CD14-positive monocyte (primary cell): ENCODE data around the gene PRSS27. TPM values are rescaled to one million over a fixed set of nuclear protein-coding genes. Genes with fewer than 3 reads are reported as not detected.

Experiments
- DNase-seq, 3 donors: peaks; one replicate each; pipeline ENCODE4 v3.0.0-alpha.2; 2011 to 2022
- H2AFZ ChIP-seq: 2 replicates; pipeline ENCODE4 v1.6.0; 2012; ENCODE audit warnings: mild to moderate bottlenecking, low read depth, low read length, inconsistent platforms; ENCODE audit not compliant: insufficient read depth, poor library complexity, severe bottlenecking
- H3K27ac ChIP-seq, 2 donors: 1 replicate in 1 of 2; 2 replicates in 1 of 2; pipeline ENCODE4 v1.5.1; 2012 to 2013; ENCODE audit warnings: low read length in 2 of 2, control low read depth in 1 of 2, inconsistent platforms in 1 of 2, low read depth in 1 of 2, mild to moderate bottlenecking in 1 of 2
- H3K27me3 ChIP-seq, 2 donors: one replicate each; pipeline versions ENCODE4 v1.6.0 to v1.6.1; 2011 to 2013; ENCODE audit warnings: low read length in 2 of 2; ENCODE audit not compliant: control insufficient read depth in 2 of 2, insufficient read depth in 2 of 2
- H3K36me3 ChIP-seq, 2 donors: replicated peaks in 1 of 2; 1 replicate in 1 of 2; 2 replicates in 1 of 2; pipeline versions ENCODE4 v1.5.1 to v1.6.1; 2012 to 2013; ENCODE audit warnings: low read length in 2 of 2, control low read depth in 1 of 2, inconsistent platforms in 1 of 2, mild to moderate bottlenecking in 1 of 2; ENCODE audit not compliant: insufficient read depth in 2 of 2, control insufficient read depth in 1 of 2
- H3K4me1 ChIP-seq, 2 donors: 1 replicate in 1 of 2; 2 replicates in 1 of 2; pipeline versions ENCODE4 v1.5.1 to v1.6.1; 2012 to 2013; ENCODE audit warnings: low read length in 2 of 2, control low read depth in 1 of 2, inconsistent platforms in 1 of 2, mild to moderate bottlenecking in 1 of 2, moderate library complexity in 1 of 2; ENCODE audit not compliant: insufficient read depth in 2 of 2, control insufficient read depth in 1 of 2
- H3K4me2 ChIP-seq: replicated peaks from 2 replicates; pipeline ENCODE3; 2012; ENCODE audit warnings: low read length, moderate library complexity, mild to moderate bottlenecking; ENCODE audit not compliant: poor library complexity, severe bottlenecking; ENCODE audit errors: extremely low read depth
- H3K4me3 ChIP-seq, 3 experiments: fragments of 200-600 bp in 1 of 3; sonication (generic) in 1 of 3; replicated peaks in 1 of 3; 1 replicate in 2 of 3; 2 replicates in 1 of 3; pipeline ENCODE4 v1.5.1; 2011 to 2013; ENCODE audit warnings: low read length in 3 of 3, mild to moderate bottlenecking in 3 of 3, control low read depth in 2 of 3, low read depth in 2 of 3, inconsistent platforms in 1 of 3, moderate library complexity in 1 of 3
- H3K79me2 ChIP-seq: 2 replicates; pipeline ENCODE4 v1.6.0; 2012; ENCODE audit warnings: mild to moderate bottlenecking, control low read depth, inconsistent platforms, low read length, moderate library complexity; ENCODE audit not compliant: insufficient read depth
- H3K9ac ChIP-seq: 2 replicates; pipeline ENCODE4 v1.6.0; 2017; ENCODE audit warnings: low read length, mild to moderate bottlenecking; ENCODE audit not compliant: insufficient read depth, poor library complexity, severe bottlenecking
- H3K9me3 ChIP-seq, 2 donors: replicated peaks in 1 of 2; 1 replicate in 1 of 2; 2 replicates in 1 of 2; pipeline versions ENCODE4 v1.5.1 to v1.6.1; 2012 to 2013; ENCODE audit warnings: low read length in 2 of 2, control low read depth in 1 of 2; ENCODE audit not compliant: control insufficient read depth in 1 of 2, insufficient read depth in 1 of 2
- H4K20me1 ChIP-seq: 2 replicates; pipeline ENCODE4 v1.6.0; 2012; ENCODE audit warnings: mild to moderate bottlenecking, low read length, control low read depth, moderate library complexity; ENCODE audit not compliant: insufficient read depth
- H3K27ac Mint-ChIP-seq, 7 donors: one replicate each; pipeline ENCODE4 v1.8.0; 2020; ENCODE audit warnings: mild to moderate bottlenecking in 7 of 7, mixed read lengths in 7 of 7, moderate library complexity in 6 of 7, inconsistent platforms in 2 of 7
- H3K27me3 Mint-ChIP-seq, 3 donors: one replicate each; pipeline ENCODE4 v1.8.0; 2021 to 2022; ENCODE audit warnings: low read depth in 3 of 3, mild to moderate bottlenecking in 3 of 3, mixed read lengths in 3 of 3, moderate library complexity in 3 of 3, inconsistent platforms in 1 of 3
- H3K36me3 Mint-ChIP-seq, 2 donors: one replicate each; pipeline ENCODE4 v1.8.0; 2020; ENCODE audit warnings: mixed read lengths in 2 of 2, inconsistent platforms in 1 of 2, mild to moderate bottlenecking in 1 of 2
- H3K4me1 Mint-ChIP-seq: one replicate; pipeline ENCODE4 v1.8.0; 2020; ENCODE audit warnings: mild to moderate bottlenecking, mixed read lengths
- H3K4me3 Mint-ChIP-seq, 2 donors: one replicate each; pipeline ENCODE4 v1.8.0; 2020; ENCODE audit warnings: mild to moderate bottlenecking in 2 of 2, mixed read lengths in 2 of 2, moderate library complexity in 1 of 2
- H3K9me3 Mint-ChIP-seq, 7 donors: one replicate each; pipeline ENCODE4 v1.8.0; 2020 to 2022; ENCODE audit warnings: mixed read lengths in 7 of 7, mild to moderate bottlenecking in 6 of 7, moderate library complexity in 6 of 7, inconsistent platforms in 2 of 7
- CTCF ChIP-seq: fragments of 200-600 bp; IDR thresholded peaks from one replicate; pipeline ENCODE4 v1.8.0; 2022; ENCODE audit warnings: antibody characterized with exemption, mild to moderate bottlenecking
- WGBS: methylation state at CpG from one replicate; pipeline ENCODE4 v1.1.5; 2013; ENCODE audit warnings: missing lambda C conversion rate; ENCODE audit not compliant: insufficient coverage; 5-methylcytosine and 5-hydroxymethylcytosine counted together
- intact Hi-C, 2 donors: fragments of 100-400 bp; cut with micrococcal nuclease; formaldehyde crosslinking; loops; one replicate each; pipeline versions ENCODE4 v1.15.0 to v1.15.1; 2023
- polyA plus RNA-seq, 3 donors: library from polyadenylated mRNA; depleted of rRNA in 1 of 3; unstranded in 2 of 3; stranded (reverse) in 1 of 3; fragments of 300-500 nt in 2 of 3; fragments of >200 nt in 1 of 3; fragmentation: Illumina TruSeq in 2 of 3; gene quantifications; 1 replicate in 2 of 3; 2 replicates in 1 of 3; pipeline ENCODE4 v1.2.3, GENCODE V29; 2012 to 2021

The PRSS27 gene
- polyA plus RNA-seq, 3 donors, result 1.1 TPM; not detected in 2

GRCh38 chr16:2767891-2768290 lies 47.9 kb upstream of the PRSS27 start:
- Histone ChIP-seq H3K36me3 (peaks cover 99 to 100% of the 10 kb centered on the region in 2 donors), H3K27me3 (no peaks in the 10 kb centered on the region), H3K4me3 (no peak overlapping the region), H3K4me1 (no peaks in the 10 kb centered on the region), H3K9ac (no peak overlapping the region), H3K4me2 (no peak overlapping the region), H3K79me2 (peaks cover 59% of the 10 kb centered on the region), H4K20me1 (peaks cover 100% of the 10 kb centered on the region), H3K9me3 (no peaks in the 10 kb centered on the region), H3K27ac (peak overlapping the region in 1 of 2 donors; percentile 26), H2AFZ (no peak overlapping the region)
- no peak for TF ChIP-seq CTCF
- DNase-seq, result no peak
- H3K4me3 Mint-ChIP-seq, result no peak overlapping the region
- peaks cover 4% of the 10 kb centered on the region for H3K4me1 Mint-ChIP-seq
- 89% methylated on average over 10 of the region's 14 CpGs for WGBS
- peak overlapping the region in 2 of 7 donors; percentile 21 to 51 for H3K27ac Mint-ChIP-seq
- peaks cover 93 to 100% of the 10 kb centered on the region in 2 donors for H3K36me3 Mint-ChIP-seq
- intact Hi-C loops, result no loop called here
- H3K9me3 Mint-ChIP-seq, result peaks cover 0 to 1% (median 0%) of the 10 kb centered on the region in 7 donors
- peaks cover 0 to 4% (median 0%) of the 10 kb centered on the region in 3 donors for H3K27me3 Mint-ChIP-seq

- no peak overlapping the region for H3K9ac ChIP-seq
- H3K9me3 ChIP-seq, result no peaks in the 10 kb centered on the region
- DNase-seq, result no peak
- H4K20me1 ChIP-seq, result peaks cover 100% of the 10 kb centered on the region
- H2AFZ ChIP-seq, result no peak overlapping the region
- no peak overlapping the region for H3K27ac ChIP-seq
- H3K4me1 ChIP-seq, result no peaks in the 10 kb centered on the region
- Mint-ChIP-seq H3K4me3 (no peak overlapping the region), H3K4me1 (peaks cover 2% of the 10 kb centered on the region), H3K9me3 (peaks cover 0 to under 1% (median 0%) of the 10 kb centered on the region in 7 donors), H3K27ac (no peak overlapping the region), H3K36me3 (peaks cover 94 to 100% of the 10 kb centered on the region in 2 donors), H3K27me3 (peaks cover 0 to 4% (median 0%) of the 10 kb centered on the region in 3 donors)
- TF ChIP-seq CTCF, result no peak
- H3K79me2 ChIP-seq, result peaks cover 66% of the 10 kb centered on the region
- H3K27me3 ChIP-seq, result no peaks in the 10 kb centered on the region
- 99% methylated on average over 18 of the region's 19 CpGs for WGBS
- H3K4me2 ChIP-seq, result no peak overlapping the region
- H3K4me3 ChIP-seq, result no peak overlapping the region
- intact Hi-C loops, result no loop called here
- peaks cover 100% of the 10 kb centered on the region in 2 donors for H3K36me3 ChIP-seq
Measured at GRCh38 chr16:2767140-2767731, 47.2 kb upstream of the PRSS27 start.
